ENCODE results near the gene CHRM4.

- TF ChIP-seq EZH2 (IDR thresholded peaks at IDR 0.05) (no peak), POLR2AphosphoS5 (IDR thresholded peaks at IDR 0.05; ENCODE audit: borderline replicate concordance, low read depth, low read length) (no peak), FOXP2 (optimal IDR thresholded peaks at IDR 0.05; ENCODE audit: control extremely low read depth, extremely low read length, insufficient read depth) (no peak)
Measured at GRCh38 chr11:46366661-46367161, 24.9 kb downstream of the CHRM4 start.

Data from SK-N-MC (cell line).